GM12878 (cell line): ENCODE results near the gene GPR31. TPM values are rescaled to one million over a fixed set of nuclear protein-coding genes. Genes with fewer than 3 reads are reported as not detected.

Source experiments
- ATAC-seq: fragments of 200-7000 bp; cut with Tn5 transposase; 3 replicates; pipeline ENCODE4 v1.9.1; 2020; ENCODE audit warnings: mild to moderate bottlenecking, moderate library complexity
- BruUV-seq: library from RNA; stranded (reverse); fragments of 400-500 nt; replicated peaks from 2 replicates; lab custom pipeline; 2021; lab: Mats Ljungman, UMichigan
- CTCF ChIA-PET: fragments of 300-600 bp; sonication (Branson Sonifier 250); formaldehyde crosslinking; extraction: SDS; loops from one replicate; lab custom pipeline; 2021; ENCODE audit warnings: inconsistent platforms; lab: Yijun Ruan, JAX
- POLR2A ChIA-PET: fragments of 350-600 bp; formaldehyde crosslinking; extraction: SDS; loops from one replicate; lab custom pipeline; 2021; ENCODE audit warnings: inconsistent platforms; lab: Charles Lee
- RAD21 ChIA-PET: fragments of 300-600 bp; sonication (Branson Sonifier 250); formaldehyde crosslinking; loops from one replicate; lab custom pipeline; 2023; ENCODE audit warnings: antibody characterized with exemption; ENCODE audit not compliant: unreplicated experiment; lab: Charles Lee
- SMC1A ChIA-PET: fragments of 300-600 bp; sonication (Branson Sonifier 250); formaldehyde crosslinking; loops from one replicate; lab custom pipeline; 2023; ENCODE audit not compliant: unreplicated experiment, uncharacterized antibody; lab: Charles Lee
- DNase-seq: peaks from one replicate; pipeline ENCODE4 v3.0.0-alpha.2; 2011; ENCODE audit warnings: low read depth, low spot score
- FAIRE-seq: peaks from 3 replicates; lab custom pipeline; 2011; peaks lifted over from hg19 to GRCh38; lab: Jason Lieb, UNC
- H2AFZ ChIP-seq: 2 replicates; pipeline ENCODE4 v1.6.0; 2011; ENCODE audit warnings: low read depth, low read length, control low read depth; ENCODE audit not compliant: control insufficient read depth
- H3K27ac ChIP-seq: 2 replicates; pipeline ENCODE4 v1.5.1; 2011; ENCODE audit warnings: control low read depth; ENCODE audit not compliant: control insufficient read depth, insufficient read depth
- H3K27me3 ChIP-seq, 2 experiments: replicated peaks in 1 of 2; 2 replicates each; pipeline versions ENCODE4 v1.6.0 to v1.6.1; 2011; ENCODE audit warnings: low read length in 1 of 2; ENCODE audit not compliant: control insufficient read depth in 2 of 2, insufficient read depth in 2 of 2
- H3K36me3 ChIP-seq, 2 experiments: 2 replicates each; pipeline ENCODE4 v1.5.1; 2011; ENCODE audit warnings: low read length in 1 of 2; ENCODE audit not compliant: control insufficient read depth in 2 of 2, insufficient read depth in 2 of 2
- H3K4me1 ChIP-seq: 2 replicates; pipeline ENCODE4 v1.6.1; 2011; ENCODE audit warnings: mild to moderate bottlenecking, low read length, moderate library complexity, mixed read lengths; ENCODE audit not compliant: control insufficient read depth, insufficient read depth
- H3K4me2 ChIP-seq: 2 replicates; pipeline ENCODE4 v1.6.0; 2011; ENCODE audit warnings: control low read depth; ENCODE audit not compliant: control insufficient read depth, insufficient read depth
- H3K4me3 ChIP-seq: fragments of 200-600 bp; sonication (generic); 2 replicates; pipeline ENCODE4 v1.5.1; 2016
- H3K79me2 ChIP-seq: 2 replicates; pipeline ENCODE4 v1.6.0; 2011; ENCODE audit warnings: low read length; ENCODE audit not compliant: control insufficient read depth, insufficient read depth
- H3K9ac ChIP-seq: 2 replicates; pipeline ENCODE4 v1.8.0; 2011; ENCODE audit warnings: low read length, control low read depth, mixed read lengths; ENCODE audit not compliant: control insufficient read depth, insufficient read depth
- H3K9me3 ChIP-seq: replicated peaks from 3 replicates; pipeline ENCODE4 v1.5.1; 2011; ENCODE audit warnings: mild to moderate bottlenecking, low read length; ENCODE audit not compliant: control insufficient read depth, insufficient read depth
- H4K20me1 ChIP-seq: 2 replicates; pipeline ENCODE4 v1.6.0; 2011; ENCODE audit not compliant: control insufficient read depth, insufficient read depth
- MLLT1 ChIP-seq: fragments of 450-650 bp; IDR thresholded peaks from 2 replicates; pipeline ENCODE4 v1.6.1; 2016; ENCODE audit warnings: mild to moderate bottlenecking
- RELB ChIP-seq: fragments of 450-650 bp; IDR thresholded peaks from 2 replicates; pipeline ENCODE4 v1.6.1; 2017; ENCODE audit warnings: low read depth, mild to moderate bottlenecking, moderate library complexity
- REST ChIP-seq: IDR thresholded peaks from 2 replicates; pipeline ENCODE4 v1.6.1; 2012; ENCODE audit warnings: mild to moderate bottlenecking, low read depth, low read length
- ZBTB40 ChIP-seq: fragments of 450-650 bp; IDR thresholded peaks from 2 replicates; pipeline ENCODE4 v1.6.1; 2016; ENCODE audit warnings: mild to moderate bottlenecking, moderate library complexity, borderline replicate concordance
- ZNF24 ChIP-seq: fragments of 450-650 bp; IDR thresholded peaks from 2 replicates; pipeline ENCODE4 v1.6.1; 2017; ENCODE audit warnings: antibody characterized with exemption, mild to moderate bottlenecking
- WGBS: methylation state at CpG from one replicate; pipeline ENCODE4 v1.1.6; 2016; ENCODE audit warnings: low lambda C conversion rate; ENCODE audit not compliant: insufficient replicate concordance, insufficient coverage; ENCODE audit errors: missing lambda C conversion rate; 5-methylcytosine and 5-hydroxymethylcytosine counted together
- in situ Hi-C: fragments of 300-500 bp; cut with MboI; formaldehyde crosslinking; loops from 9 replicates; pipeline ENCODE4 v1.14.3; 2018; ENCODE audit warnings: mixed read lengths
- intact Hi-C: fragments of 100-400 bp; cut with micrococcal nuclease; formaldehyde crosslinking; loops from one replicate; pipeline ENCODE4 v1.14.2; 2022; ENCODE audit not compliant: unreplicated experiment
- polyA plus RNA-seq, 11 experiments: library from polyadenylated mRNA; depleted of rRNA in 4 of 11; unstranded in 6 of 11; stranded (reverse) in 5 of 11; fragments of >200 nt; fragmentation: Nextera tagmentation in 4 of 11; fragmentation: Illumina TruSeq in 1 of 11; extraction: Ambion mirVana in 4 of 11; extraction: Trizol in 1 of 11; gene quantifications; 1 replicate in 1 of 11; 2 replicates in 10 of 11; pipeline versions ENCODE4 v1.2.1 to v1.2.3, GENCODE V29; 2011 to 2016; ENCODE audit warnings: inconsistent platforms in 2 of 11, missing spikeins in 2 of 11, low read depth in 1 of 11
- total RNA-seq, 4 experiments: library from RNA; depleted of rRNA in 3 of 4; stranded (reverse); fragments of >200 nt in 3 of 4; fragmentation: Illumina TruSeq in 1 of 4; extraction: Trizol in 1 of 4; gene quantifications; 2 replicates each; pipeline versions ENCODE4 v1.2.1 to v1.2.3, GENCODE V29; 2013 to 2021

GPR31 gene
- total and polyA plus RNA-seq, 10 of the 15 experiments (the other 5 are each of a cell fraction or from before 2014, with no cell fraction given) = not detected

- POLR2A ChIA-PET = interaction anchor here (0.6 kb wide), 1 partner anchor 314 kb away, joined by 4 read pairs; no protein-coding TSS in a partner anchor
- Histone ChIP-seq H4K20me1 (no peaks in the 10 kb centered on the region), H3K4me2 (no peak overlapping the region), H3K9ac (no peak overlapping the region), H3K79me2 (no peaks in the 10 kb centered on the region), H3K27me3 (no peaks in the 10 kb centered on the region; a peak in 1 of 4 replicates), H3K36me3 (no peaks in the 10 kb centered on the region), H3K4me1 (peaks cover 30% of the 10 kb centered on the region), H2AFZ (no peak overlapping the region), H3K4me3 (no peak overlapping the region), H3K27ac (peak overlapping the region; percentile 16; the same call in 1 of the 2 replicates), H3K9me3 (no peaks in the 10 kb centered on the region)
- DNase-seq (no peak), FAIRE-seq (no peak), ATAC-seq (peak; percentile 34)
- SMC1A ChIA-PET = interaction anchor here (1.0 to 1.6 kb wide), 2 partner anchors 25 to 193 kb away, joined by 3 to 7 read pairs; no protein-coding TSS in a partner anchor
- BruUV-seq = no TSS peak
- in situ Hi-C loops (no loop called here), intact Hi-C loops (loop anchor here (5.0 to 10.0 kb wide), 2 partner anchors 42 to 809 kb away; partner anchors contain the start of gene SFT2D1)
- TF ChIP-seq ZBTB40 (no peak), MLLT1 (no peak), ZNF24 (peak; percentile 34; the same call in 1 of the 2 replicates), REST (no peak), RELB (no peak)
- RAD21 ChIA-PET = interaction anchor here (1.0 kb wide), 1 partner anchor 106 kb away, joined by 3 read pairs; no protein-coding TSS in a partner anchor
- WGBS = 43% methylated on average over 9 of the region's 9 CpGs
- CTCF ChIA-PET = interaction anchor here (1.4 to 5.1 kb wide), 2 partner anchors 12 to 32 kb away, joined by 3 to 35 read pairs; no protein-coding TSS in a partner anchor
These were observed 3.5 kb downstream of the GPR31 start for GRCh38 chr6:167154291-167154690.
